MCF 10A (cell line): ENCODE data around the gene HS6ST2. TPM values are rescaled to one million over a fixed set of nuclear protein-coding genes. Genes with fewer than 3 reads are reported as not detected.
A peak's percentile ranks its signal among the peaks of the same experiment; 100 is the strongest.

Experiments
- BruUV-seq: library from RNA; stranded (reverse); fragments of 400-500 nt; replicated peaks from 2 replicates; lab custom pipeline; 2021; lab: Mats Ljungman, UMichigan
- CTCF ChIA-PET: fragments of 300-600 bp; sonication (Branson Sonifier 250); formaldehyde crosslinking; extraction: SDS; loops from one replicate; lab custom pipeline; 2021; ENCODE audit warnings: antibody characterized with exemption, inconsistent platforms; lab: Yijun Ruan, JAX
- POLR2A ChIA-PET: fragments of 300-600, 350-650 bp; sonication (Branson Sonifier 250); formaldehyde crosslinking; extraction: SDS; loops from one replicate; lab custom pipeline; 2020; ENCODE audit warnings: antibody characterized with exemption, inconsistent platforms; lab: Yijun Ruan, JAX
- DNase-seq: peaks from one replicate; pipeline ENCODE4 v3.0.0-alpha.2; 2018; ENCODE audit not compliant: unreplicated experiment
- H3K27ac Mint-ChIP-seq: one replicate; pipeline ENCODE4 v1.8.0; 2022; ENCODE audit warnings: mild to moderate bottlenecking, low read depth, mixed read lengths; ENCODE audit not compliant: unreplicated experiment
- H3K27me3 Mint-ChIP-seq: one replicate; pipeline ENCODE4 v1.8.0; 2022; ENCODE audit warnings: mixed read lengths; ENCODE audit not compliant: insufficient read depth, unreplicated experiment
- H3K36me3 Mint-ChIP-seq: one replicate; pipeline ENCODE4 v1.8.0; 2022; ENCODE audit warnings: mild to moderate bottlenecking, moderate library complexity, mixed read lengths; ENCODE audit not compliant: insufficient read depth, unreplicated experiment
- H3K4me1 Mint-ChIP-seq: one replicate; pipeline ENCODE4 v1.8.0; 2022; ENCODE audit warnings: mixed read lengths; ENCODE audit not compliant: insufficient read depth, unreplicated experiment
- H3K4me3 Mint-ChIP-seq: one replicate; pipeline ENCODE4 v1.8.0; 2022; ENCODE audit warnings: mild to moderate bottlenecking, moderate library complexity, mixed read lengths; ENCODE audit not compliant: unreplicated experiment
- H3K9me3 Mint-ChIP-seq: one replicate; pipeline ENCODE4 v1.8.0; 2022; ENCODE audit warnings: mixed read lengths; ENCODE audit not compliant: unreplicated experiment
- intact Hi-C: fragments of 100-400 bp; cut with micrococcal nuclease; formaldehyde crosslinking; loops from 2 replicates; pipeline ENCODE4 v1.14.1; 2022
- total RNA-seq: library from RNA; stranded (reverse); gene quantifications from 2 replicates; pipeline ENCODE4 v1.2.3, GENCODE V29; 2022
- TF ChIP-seq, protein P1 (sequence below): fragments of 200-600 bp; IDR thresholded peaks from one replicate; pipeline ENCODE4 v1.8.0; 2022; ENCODE audit warnings: antibody characterized with exemption, mild to moderate bottlenecking; ENCODE audit not compliant: unreplicated experiment

HS6ST2 gene
- total RNA-seq, 1 experiment from 2014 or later: 26.1 TPM

DNA sequence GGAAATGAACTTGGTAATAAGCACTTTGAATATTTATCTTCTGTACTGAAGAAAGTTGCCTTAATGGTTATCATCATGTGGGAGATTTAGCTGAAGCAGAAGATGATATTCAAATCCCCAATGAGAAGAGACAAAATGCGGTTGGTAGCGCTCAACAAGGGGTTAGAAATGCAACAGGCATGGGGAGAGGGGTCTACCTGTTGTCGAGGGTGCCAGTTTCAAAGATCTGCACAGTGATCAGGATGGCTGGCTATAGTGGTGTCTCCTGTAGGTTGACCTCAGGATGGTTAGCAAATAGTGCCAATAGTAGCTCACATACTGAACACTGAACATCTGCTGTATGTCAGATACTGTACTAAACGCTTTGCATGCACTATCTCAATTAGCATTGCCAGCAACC is 7.0 kb upstream of the HS6ST2 start:
- no peak overlapping the region for H3K27ac Mint-ChIP-seq
- ChIA-PET CTCF (interaction anchor here (1.2 kb wide), 1 partner anchor 225 kb away, joined by 4 read pairs; no protein-coding TSS in a partner anchor), POLR2A (no interaction called here)
- intact Hi-C loops: no loop called here
- H3K36me3 Mint-ChIP-seq: no peaks in the 10 kb centered on the region
- DNase-seq: no peak
- no TSS peak for BruUV-seq
- H3K4me1 Mint-ChIP-seq: no peaks in the 10 kb centered on the region
- peaks cover 63% of the 10 kb centered on the region for H3K27me3 Mint-ChIP-seq
- no peaks in the 10 kb centered on the region for H3K9me3 Mint-ChIP-seq
- TF ChIP-seq, protein P1, sequence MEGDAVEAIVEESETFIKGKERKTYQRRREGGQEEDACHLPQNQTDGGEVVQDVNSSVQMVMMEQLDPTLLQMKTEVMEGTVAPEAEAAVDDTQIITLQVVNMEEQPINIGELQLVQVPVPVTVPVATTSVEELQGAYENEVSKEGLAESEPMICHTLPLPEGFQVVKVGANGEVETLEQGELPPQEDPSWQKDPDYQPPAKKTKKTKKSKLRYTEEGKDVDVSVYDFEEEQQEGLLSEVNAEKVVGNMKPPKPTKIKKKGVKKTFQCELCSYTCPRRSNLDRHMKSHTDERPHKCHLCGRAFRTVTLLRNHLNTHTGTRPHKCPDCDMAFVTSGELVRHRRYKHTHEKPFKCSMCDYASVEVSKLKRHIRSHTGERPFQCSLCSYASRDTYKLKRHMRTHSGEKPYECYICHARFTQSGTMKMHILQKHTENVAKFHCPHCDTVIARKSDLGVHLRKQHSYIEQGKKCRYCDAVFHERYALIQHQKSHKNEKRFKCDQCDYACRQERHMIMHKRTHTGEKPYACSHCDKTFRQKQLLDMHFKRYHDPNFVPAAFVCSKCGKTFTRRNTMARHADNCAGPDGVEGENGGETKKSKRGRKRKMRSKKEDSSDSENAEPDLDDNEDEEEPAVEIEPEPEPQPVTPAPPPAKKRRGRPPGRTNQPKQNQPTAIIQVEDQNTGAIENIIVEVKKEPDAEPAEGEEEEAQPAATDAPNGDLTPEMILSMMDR: no peak
- H3K4me3 Mint-ChIP-seq: no peak overlapping the region

DNA sequence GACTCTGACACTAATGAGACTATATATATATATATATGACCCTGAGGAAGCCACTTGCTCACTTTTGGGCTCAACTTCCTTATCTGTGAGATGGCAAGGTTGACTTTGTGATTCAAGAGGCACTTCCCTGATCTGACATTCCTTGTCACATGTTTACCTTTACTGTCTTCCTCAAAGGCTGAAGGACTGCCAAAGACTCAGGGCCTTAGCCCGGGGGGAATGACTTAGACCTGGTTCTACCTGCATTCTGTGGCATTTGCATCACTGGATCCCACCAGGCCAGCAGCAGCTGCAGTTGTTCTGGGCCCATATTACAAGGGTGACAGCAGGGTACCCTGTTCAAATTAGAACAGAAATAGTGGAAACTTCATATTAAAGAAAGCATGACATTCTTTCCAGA is 3.1 kb upstream of the HS6ST2 start:
- TF ChIP-seq, protein P1: no peak
- Mint-ChIP-seq H3K27ac (no peak overlapping the region), H3K9me3 (no peaks in the 10 kb centered on the region), H3K36me3 (no peaks in the 10 kb centered on the region), H3K4me3 (no peak overlapping the region), H3K4me1 (no peaks in the 10 kb centered on the region), H3K27me3 (peaks cover 35% of the 10 kb centered on the region)
- intact Hi-C loops: no loop called here
- BruUV-seq: no TSS peak
- CTCF ChIA-PET: no interaction called here
- POLR2A ChIA-PET: no interaction called here
- no peak for DNase-seq

DNA sequence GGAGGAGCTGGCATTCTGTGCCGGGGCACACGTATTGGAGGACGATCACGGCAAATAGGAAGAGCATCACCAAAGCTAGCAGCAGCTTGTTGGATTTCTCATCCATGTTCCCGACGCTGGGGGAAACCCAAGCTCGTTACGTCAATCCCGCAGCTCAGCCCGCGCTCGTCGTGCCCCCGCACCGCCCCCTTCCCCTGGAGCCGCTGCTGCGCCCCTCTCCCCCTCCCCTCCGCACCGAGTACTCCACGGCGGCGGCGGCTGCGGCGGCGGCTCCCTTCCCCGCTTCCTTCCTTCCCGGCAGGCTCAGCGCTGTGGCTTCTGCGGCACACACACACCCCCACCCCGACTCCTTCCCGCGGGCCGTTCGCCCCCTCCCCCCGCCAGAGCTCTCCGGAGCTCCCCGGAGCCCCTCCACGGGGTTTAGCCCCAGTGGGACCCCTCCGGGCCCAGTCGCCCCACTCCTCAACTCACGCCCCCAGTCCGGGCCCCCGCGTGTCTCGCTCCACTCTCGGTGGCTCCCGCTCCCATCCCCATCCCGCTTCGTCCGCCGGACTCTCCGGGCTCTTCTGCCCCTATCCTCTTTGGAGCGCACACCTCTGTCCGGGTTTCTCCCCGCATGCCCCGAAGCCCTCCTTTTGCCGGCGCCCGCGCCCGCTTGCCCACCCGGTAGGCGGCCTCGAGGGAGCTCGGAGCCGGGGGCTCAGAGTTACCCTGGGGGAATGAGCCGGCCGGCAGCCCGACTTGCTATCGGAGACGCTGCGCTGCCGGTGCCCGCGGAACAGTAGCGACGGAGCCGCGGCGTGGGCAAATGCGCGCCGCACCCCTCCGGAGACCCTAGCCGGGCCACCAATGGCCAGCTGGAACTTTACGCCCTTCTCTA is 978 bp downstream of the HS6ST2 start:
- no peaks in the 10 kb centered on the region for H3K9me3 Mint-ChIP-seq
- intact Hi-C loops: loop anchor here (1.0 to 5.0 kb wide), 2 partner anchors 120 to 216 kb away; no protein-coding TSS in a partner anchor
- ChIA-PET CTCF (interaction anchor here (0.9 to 1.9 kb wide), 3 partner anchors 9 to 217 kb away, joined by 3 to 7 read pairs (median 5); no protein-coding TSS in a partner anchor), POLR2A (interaction anchor here (0.7 kb wide), 2 partner anchors 80 to 135 kb away, joined by 3 read pairs; no protein-coding TSS in a partner anchor)
- TF ChIP-seq, protein P1: no peak
- H3K4me1 Mint-ChIP-seq: peaks cover 3% of the 10 kb centered on the region
- H3K36me3 Mint-ChIP-seq: peaks cover 4% of the 10 kb centered on the region
- H3K27me3 Mint-ChIP-seq: peaks cover 3% of the 10 kb centered on the region
- peak overlapping the region; percentile 79 for H3K4me3 Mint-ChIP-seq
- H3K27ac Mint-ChIP-seq: no peak overlapping the region
- no TSS peak for BruUV-seq
- DNase-seq: peak; percentile 23

DNA sequence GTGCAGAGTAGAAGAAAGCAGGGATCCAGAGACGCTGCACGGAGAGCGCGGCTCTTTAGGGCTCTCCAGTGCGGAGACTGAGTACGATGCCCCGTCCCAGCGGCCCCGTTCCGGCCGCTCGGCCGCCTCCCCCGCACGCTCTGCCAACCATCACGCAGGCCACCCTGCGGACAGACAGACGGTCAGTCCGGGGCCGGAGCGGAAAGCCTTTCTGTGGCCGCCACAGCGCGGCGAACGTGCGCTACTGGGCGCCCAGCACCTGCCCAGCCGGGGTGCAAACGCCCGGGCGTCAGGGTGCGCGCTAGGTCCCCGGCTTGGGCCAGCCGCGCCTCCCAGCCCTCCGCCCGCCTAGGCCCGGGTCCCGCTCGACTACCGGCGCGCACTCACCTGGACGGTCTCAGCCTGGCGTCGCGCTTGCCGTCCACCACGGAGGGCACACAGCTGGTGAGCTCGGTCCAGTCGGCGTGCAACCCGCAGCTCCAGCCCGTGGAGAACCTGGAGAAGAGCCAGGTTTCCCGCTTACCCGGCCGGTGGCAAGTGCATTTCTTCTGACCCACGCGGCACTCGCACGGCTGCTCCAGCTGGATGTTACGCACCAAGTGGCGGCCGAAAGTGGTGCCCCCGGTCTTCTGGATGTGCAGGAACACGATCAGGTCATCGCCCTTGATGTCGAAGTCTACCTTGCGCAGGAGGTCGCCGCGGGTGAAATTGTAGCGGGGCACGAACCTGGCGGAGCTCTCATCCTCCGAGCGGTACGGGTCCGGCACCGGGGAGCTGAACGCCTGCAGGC is 1.8 kb downstream of the HS6ST2 start:
- BruUV-seq: no TSS peak
- Mint-ChIP-seq H3K9me3 (no peaks in the 10 kb centered on the region), H3K4me3 (peak overlapping the region; percentile 79), H3K36me3 (peaks cover 6% of the 10 kb centered on the region), H3K4me1 (peaks cover 3% of the 10 kb centered on the region), H3K27me3 (peaks cover 11% of the 10 kb centered on the region), H3K27ac (peak overlapping the region; percentile 8)
- ChIA-PET POLR2A (interaction anchor here (0.6 to 0.7 kb wide), 2 partner anchors 9 to 79 kb away, joined by 3 to 5 read pairs; no protein-coding TSS in a partner anchor), CTCF (interaction anchor here (0.9 to 1.9 kb wide), 3 partner anchors 20 to 326 kb away, joined by 3 to 7 read pairs (median 5); no protein-coding TSS in a partner anchor)
- TF ChIP-seq, protein P1: no peak
- DNase-seq: no peak
- intact Hi-C loops: loop anchor here (5.0 kb wide), 1 partner anchor 119 kb away; no protein-coding TSS in a partner anchor
